Stimulated activated CD8-positive, alpha-beta memory T cell treated with anti-CD3 and anti-CD28 coated beads, Interleukin-12 subunit alpha, Interleukin-12 subunit beta, amount 100 ng/mL, for 24 hours (primary cell): Measurements from ENCODE around the gene NXPE3.

Experiments used
- DNase-seq: peaks from one replicate; pipeline ENCODE4 v3.0.0-alpha.2; 2020; ENCODE audit errors: extremely low read depth

NXPE3 gene

GRCh38 chr3:101828691-101829436 is 49.9 kb downstream of the NXPE3 start:
- DNase-seq: no peak

GRCh38 chr3:101829437-101829830 is 50.4 kb downstream of the NXPE3 start:
- no peak for DNase-seq

- DNase-seq: no peak
Measured at GRCh38 chr3:101829874-101830273, 50.9 kb downstream of the NXPE3 start.

GRCh38 chr3:101833446-101833974 is 54.5 kb downstream of the NXPE3 start:
- no peak for DNase-seq

- DNase-seq: no peak
Measured at GRCh38 chr3:101835676-101836075, 56.7 kb downstream of the NXPE3 start.

GRCh38 chr3:101836160-101836559 is 57.1 kb downstream of the NXPE3 start:
- DNase-seq: no peak

GRCh38 chr3:101836652-101837598 is 57.9 kb downstream of the NXPE3 start:
- no peak for DNase-seq

- no peak for DNase-seq
Measured at GRCh38 chr3:101838691-101839090, 59.7 kb downstream of the NXPE3 start.

- no peak for DNase-seq
Measured at GRCh38 chr3:101840066-101840465, 61.1 kb downstream of the NXPE3 start.

- no peak for DNase-seq
Measured at GRCh38 chr3:101842245-101842934, 63.4 kb downstream of the NXPE3 start.

- DNase-seq: no peak
Measured at GRCh38 chr3:101842935-101843330, 63.9 kb downstream of the NXPE3 start.

GRCh38 chr3:101845425-101845824 is 66.4 kb downstream of the NXPE3 start:
- no peak for DNase-seq

GRCh38 chr3:101846709-101847108 is 67.7 kb downstream of the NXPE3 start:
- DNase-seq: no peak

GRCh38 chr3:101847328-101847727 is 68.3 kb downstream of the NXPE3 start:
- DNase-seq: no peak

GRCh38 chr3:101848326-101848725 is 69.3 kb downstream of the NXPE3 start:
- DNase-seq: no peak

GRCh38 chr3:101848754-101849713 is 70.0 kb downstream of the NXPE3 start, which contains the start of gene NFKBIZ:
Gene NFKBIZ, plus strand, starts transcription at chr3:101849514. Its CDS starts 115 bp downstream, at chr3:101849629.
- DNase-seq: peak; percentile 78

GRCh38 chr3:101849714-101850245 is 70.8 kb downstream of the NXPE3 start:
- no peak for DNase-seq

- DNase-seq: no peak
Measured at GRCh38 chr3:101850246-101851051, 71.4 kb downstream of the NXPE3 start.

- no peak for DNase-seq
Measured at GRCh38 chr3:101851072-101851770, 72.2 kb downstream of the NXPE3 start.
